Gastroesophageal sphincter (tissue), 3 donors: ENCODE measurements around the gene TOM1L2.

ENCODE experiments used
- CTCF ChIP-seq, 4 experiments: fragments of 200-600 bp in 2 of 4; fragments of 450-650 bp in 2 of 4; sonication (generic) in 1 of 4; IDR thresholded peaks; one replicate each; pipeline ENCODE4 v1.5.1; 2017 to 2019; ENCODE audit warnings: antibody characterized with exemption in 4 of 4, mild to moderate bottlenecking in 2 of 4, moderate library complexity in 2 of 4
- EP300 ChIP-seq: sonication (generic); formaldehyde crosslinking; IDR thresholded peaks from one replicate; pipeline ENCODE4 v1.6.1; 2017; ENCODE audit warnings: antibody characterized with exemption, mild to moderate bottlenecking

DNA sequence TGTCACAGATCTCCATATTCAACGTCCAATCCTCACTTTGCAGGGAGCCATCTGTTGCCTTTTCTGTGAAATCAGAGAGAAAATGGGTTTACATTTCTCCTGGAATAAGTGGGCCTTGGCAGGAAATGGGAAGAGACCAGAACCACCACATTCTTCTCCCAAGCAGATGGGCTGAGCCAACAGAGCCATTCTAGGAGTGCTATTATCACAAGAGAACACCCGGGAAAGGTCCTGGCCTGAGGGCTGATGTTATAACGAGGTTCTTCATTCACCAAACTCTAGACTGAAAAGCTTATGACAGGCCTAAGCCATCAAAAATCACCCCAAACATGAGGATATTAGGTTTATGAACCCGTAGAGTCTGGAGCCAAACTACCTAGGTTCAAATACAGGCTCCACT is 64.7 kb downstream of the TOM1L2 start:
- no peak for TF ChIP-seq EP300
- TF ChIP-seq CTCF (IDR thresholded peaks at IDR 0.05) = no peak
